NCI-H510A treated with DMSO at 0.1 percent for 48 hours (cell line): ENCODE measurements around the gene H3-3A.
A peak's percentile ranks its signal among the peaks of the same experiment; 100 is the strongest.
"Not testable (repeated sequence)": the region's sequence is repeated elsewhere in the genome, so short reads cannot be mapped to it uniquely, and the experiment has no call there.

Source experiments
- DNase-seq: peaks from one replicate; lab custom pipeline; 2025; lab: John Stamatoyannopoulos, UW

Gene H3-3A

DNA sequence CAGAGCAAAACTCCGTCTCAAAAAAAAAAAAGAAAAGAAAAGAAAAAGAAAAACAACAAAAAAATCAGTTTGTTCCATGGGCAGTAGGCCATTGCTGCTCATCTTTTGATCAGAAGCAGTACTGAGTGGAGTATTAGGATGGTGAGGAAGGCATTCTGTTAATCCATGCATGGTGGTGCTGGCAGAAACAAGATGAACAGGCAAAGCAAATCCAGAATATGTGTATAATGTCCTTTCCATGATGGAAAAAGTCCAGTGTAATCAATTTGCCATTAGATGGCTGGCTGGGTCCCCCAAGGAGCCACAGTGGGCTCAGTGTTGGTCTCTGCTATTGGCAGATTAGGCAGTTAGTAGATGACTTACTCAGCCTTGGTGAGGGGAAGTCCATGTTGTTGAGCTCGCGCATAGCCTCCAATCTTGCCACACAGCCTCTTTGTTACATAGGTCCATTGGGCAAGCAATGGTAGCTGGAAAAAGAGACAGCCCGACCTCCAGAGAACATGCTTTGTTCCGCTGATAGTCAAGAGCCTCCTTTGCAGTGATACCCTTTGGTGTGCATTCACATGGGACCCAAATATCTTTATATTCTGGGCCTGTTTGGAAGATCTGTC, 23.3 kb downstream of the H3-3A start:
- no peak for DNase-seq

DNA sequence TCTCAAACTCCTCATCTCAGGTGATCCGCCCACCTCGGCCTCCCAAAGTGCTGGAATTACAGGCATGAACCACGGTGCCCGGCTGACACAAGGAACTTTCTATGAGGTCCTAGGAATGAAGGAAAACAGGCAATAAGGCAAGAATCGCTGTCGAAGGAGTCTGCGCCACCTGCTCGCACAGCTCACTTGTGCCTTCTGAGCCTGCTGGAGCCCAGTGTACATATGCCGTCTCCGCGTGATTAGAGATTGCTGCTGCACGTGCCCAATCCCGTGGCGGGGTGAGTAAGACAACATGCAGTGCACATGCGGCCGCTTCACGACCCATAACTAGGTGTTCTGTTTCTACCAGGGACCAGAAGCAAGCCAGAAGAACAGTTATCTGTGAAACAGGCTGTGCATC, 24.3 kb downstream of the H3-3A start:
- no peak for DNase-seq

DNA sequence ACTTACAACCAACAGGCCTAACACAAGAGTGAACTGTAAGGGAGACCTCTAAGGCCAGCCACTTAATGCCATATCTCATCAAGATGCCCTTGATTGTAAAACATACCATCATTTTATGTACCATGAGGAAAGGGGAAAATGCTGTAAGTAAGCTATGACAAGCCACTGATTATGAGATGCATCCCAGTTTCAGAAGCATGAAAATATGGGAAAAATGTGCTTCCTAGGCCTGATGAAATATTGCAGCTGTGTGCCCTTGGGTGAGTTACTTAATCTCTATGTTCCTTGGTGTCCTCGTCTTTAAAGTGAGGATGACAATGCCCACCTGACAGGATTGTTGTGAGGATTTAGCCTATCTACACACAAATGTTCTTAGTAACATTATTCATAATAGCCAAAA, 28.9 kb downstream of the H3-3A start:
- no peak for DNase-seq

- DNase-seq, result not testable (repeated sequence)
Observed at GRCh38 chr1:226092048-226092820, 29.7 kb downstream of the H3-3A start.

DNA sequence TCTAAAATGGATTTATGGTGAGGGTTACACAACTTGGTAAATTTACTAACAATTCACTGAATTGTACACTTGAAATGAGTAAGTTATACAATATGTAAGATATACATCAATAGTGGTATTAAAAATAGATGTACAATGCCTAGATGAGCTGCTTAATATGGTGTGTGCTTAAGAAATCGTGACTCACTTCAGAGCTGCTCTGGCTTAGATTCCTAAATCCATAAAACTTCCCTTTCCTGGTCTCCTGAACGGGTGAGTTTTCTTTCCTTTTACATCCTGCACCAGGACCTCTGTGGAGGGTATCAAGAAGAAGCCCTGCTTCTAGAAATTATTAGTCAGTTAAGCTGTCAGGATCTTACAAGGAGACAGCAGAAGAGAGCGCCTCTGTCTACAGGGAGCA, 30.4 kb downstream of the H3-3A start:
- DNase-seq, result no peak

DNA sequence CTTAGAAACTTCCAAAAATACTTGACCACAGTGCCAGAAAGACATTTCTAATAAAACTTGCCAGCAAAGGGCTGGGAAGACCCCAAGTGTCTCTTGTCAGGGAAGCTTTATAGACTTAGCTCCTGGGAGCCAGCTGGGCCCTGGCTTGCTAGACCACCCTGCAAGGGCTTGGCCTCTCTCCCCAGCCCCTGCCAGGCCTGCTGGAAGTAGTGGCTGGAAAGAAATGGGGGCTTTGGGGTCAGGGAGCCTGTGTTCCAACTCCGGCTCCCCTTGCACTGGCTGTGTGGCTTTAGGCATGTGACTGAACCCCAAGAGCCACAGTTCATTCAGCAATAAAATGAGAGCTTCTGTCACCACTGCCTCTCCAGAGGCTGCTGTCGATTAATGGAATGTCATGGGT, 31.1 kb downstream of the H3-3A start:
- DNase-seq, result no peak

GRCh38 chr1:226094451-226094850, 31.9 kb downstream of the H3-3A start:
- no peak for DNase-seq

- no peak for DNase-seq
Observed at GRCh38 chr1:226095286-226095685, 32.8 kb downstream of the H3-3A start.

GRCh38 chr1:226097866-226098625, 35.5 kb downstream of the H3-3A start:
- DNase-seq, result no peak

GRCh38 chr1:226098870-226099835, 36.6 kb downstream of the H3-3A start:
- DNase-seq, result no peak

GRCh38 chr1:226100436-226101391, 38.2 kb downstream of the H3-3A start:
- peak; percentile 48 for DNase-seq

DNA sequence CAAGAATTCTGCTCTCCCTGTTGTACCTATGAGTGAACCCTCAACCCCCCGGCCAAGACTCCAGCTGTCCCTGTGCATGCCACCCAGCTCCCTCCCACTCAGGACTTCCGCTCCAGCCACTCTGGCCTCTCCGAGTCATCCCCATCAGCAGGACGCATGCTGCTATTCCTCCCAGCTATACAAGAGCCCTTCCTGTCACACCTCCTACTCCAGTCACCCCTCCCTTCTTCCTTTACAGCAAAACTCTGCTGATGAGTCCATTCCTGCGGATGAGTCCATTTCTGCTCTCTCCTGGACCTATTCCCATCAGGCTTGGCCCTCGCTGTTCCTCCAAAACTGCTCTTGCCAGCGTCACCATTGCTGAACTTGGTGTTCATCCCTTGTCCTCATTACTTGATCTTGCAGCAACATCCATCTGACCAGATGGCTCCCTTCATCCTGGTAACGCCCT, 42.2 kb downstream of the H3-3A start:
- peak; percentile 41 for DNase-seq

DNA sequence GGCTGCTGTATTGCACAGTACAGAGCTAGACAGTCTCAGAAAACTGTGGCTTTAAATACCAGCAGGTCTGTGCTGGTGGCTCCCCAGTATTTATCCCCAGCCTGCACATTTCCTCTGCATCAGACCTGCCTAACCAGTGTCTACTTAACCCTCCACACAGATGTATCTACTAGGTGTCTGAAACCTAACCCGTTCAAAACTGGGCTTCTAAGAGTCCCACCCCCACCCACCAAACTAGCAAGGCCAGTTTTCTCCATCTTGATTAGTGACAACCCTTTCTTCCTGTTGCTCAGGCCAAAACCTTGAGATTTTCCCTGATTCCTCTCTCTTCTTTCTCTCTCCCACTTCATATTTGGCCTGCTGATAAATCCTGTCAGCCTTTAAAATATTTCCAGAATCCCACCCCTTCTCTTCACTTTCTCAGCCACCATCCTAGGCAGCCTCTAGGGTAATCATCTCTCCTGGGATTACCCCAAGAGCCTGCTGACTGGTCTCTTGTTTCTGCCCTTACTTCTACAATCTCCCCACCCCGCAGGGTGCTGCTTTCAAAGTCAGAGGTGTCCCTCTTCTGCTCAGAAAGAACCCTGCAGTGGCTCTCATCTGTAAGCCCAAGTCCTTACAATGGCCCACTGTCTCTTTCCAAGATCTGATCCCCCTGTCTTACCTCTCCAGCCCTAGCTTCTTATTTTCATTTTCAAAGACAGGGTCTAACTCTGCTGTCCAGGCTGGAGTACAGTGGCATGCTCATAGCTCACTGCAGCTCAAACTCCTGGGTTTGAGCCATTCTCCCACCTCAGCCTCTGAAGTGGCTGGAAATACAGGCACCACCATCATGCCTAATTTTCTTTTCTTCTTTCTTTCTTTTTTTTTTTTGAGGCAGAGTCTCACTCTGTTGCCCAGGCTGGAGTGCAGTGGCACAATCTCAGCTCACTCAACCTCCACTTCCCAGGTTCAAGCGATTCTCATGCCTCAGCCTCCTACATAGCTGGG, 45.2 kb downstream of the H3-3A start:
- no peak for DNase-seq

DNA sequence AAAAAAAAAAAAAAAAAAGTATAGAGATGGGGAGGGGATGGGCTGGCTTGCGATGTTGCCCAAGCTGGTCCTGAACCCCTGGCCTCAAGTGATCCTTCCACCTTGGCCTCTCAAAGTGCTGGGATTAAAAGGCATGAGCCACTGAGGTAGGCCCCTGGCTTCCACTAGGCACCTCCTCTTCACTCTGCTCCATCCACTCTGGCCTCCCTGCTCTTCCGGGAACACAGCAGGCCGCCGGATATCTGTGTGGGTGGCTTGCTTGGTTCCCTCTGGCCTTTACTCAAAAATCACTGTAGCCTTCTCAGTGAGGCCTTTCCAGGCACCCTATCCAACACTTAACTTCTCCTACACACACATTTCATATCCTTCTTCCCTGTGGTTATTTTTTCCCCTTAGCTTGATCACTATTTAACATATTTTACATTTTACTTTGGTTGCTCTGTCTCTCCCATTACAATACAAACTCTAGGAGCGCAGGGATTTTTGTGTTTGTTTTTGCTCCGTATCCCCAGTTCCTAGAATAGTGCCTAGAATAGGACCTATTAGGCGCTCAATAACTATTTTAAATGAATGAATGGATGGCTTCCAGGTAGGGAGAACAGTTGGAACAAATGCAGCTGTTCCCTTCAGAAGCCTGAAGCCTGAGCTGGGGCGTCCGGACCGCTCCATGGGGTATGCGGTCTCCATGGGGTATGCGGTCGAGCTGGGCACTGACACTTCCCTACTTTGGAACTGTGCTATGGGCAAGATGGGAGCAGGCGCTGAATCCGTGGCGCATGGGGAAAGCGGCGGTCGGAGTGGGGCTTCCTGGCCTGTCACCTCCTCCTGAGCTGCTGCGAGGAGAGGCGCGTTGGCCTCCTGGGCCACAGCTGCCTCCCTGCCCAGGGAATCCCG, 46.7 kb downstream of the H3-3A start:
- peak; percentile 16 for DNase-seq

- DNase-seq, result peak; percentile 75
Observed at GRCh38 chr1:226109829-226110248, 47.3 kb downstream of the H3-3A start.

DNA sequence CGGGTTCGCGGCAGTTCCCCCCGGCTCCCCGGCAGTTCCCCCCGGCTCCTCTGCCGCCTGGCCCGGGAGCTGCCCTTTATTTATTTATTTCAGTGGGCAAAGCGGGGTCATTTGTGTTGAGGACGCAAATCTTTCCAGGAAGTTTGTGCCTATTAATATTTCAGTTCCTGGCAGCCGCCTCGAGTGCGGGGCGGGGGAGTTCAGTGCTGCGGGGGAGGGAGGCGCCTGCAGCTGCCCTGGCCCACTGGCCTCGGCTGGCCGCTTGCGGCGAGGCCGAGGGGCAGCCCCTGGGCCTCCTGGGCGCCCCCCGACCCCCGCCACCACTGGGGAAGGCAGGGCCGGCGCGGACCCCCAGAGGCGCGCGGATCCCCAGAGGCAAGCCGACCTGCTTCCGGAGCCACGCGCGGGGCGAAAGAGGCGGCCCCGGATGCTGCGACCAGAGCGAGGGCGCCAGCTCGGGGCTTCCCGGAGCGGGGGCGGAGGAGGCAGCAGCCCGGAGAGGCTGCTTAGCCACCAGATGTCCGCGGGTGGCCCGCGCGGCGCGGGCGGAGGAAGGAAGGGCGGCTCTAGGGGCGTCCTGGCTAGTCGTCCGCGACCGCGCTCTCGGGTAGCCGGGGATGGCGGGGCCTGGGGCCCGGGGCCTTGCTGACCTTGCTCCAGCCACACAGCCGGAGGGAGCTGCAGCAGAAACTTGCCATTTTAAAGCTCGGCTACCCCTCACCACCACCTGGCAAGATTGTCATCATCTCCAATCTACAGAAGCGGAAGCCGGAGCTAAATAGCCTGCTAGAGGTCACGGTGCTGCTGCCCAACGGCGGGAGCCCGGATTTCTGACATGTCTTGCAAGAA, 48.0 kb downstream of the H3-3A start:
- DNase-seq, result peak; percentile 55
